Urinary bladder (tissue), 4 donors: ENCODE data around the gene TBX6. TPM values are rescaled to one million over a fixed set of nuclear protein-coding genes. Genes with fewer than 3 reads are reported as not detected.
"Not testable (repeated sequence)": the region's sequence is repeated elsewhere in the genome, so short reads cannot be mapped to it uniquely, and the experiment has no call there.

Experiments
- DNase-seq: peaks from one replicate; pipeline ENCODE4 v3.0.0-alpha.2; 2015; ENCODE audit errors: extremely low spot score
- H3K27ac ChIP-seq: one replicate; pipeline ENCODE4 v1.5.1; 2013; ENCODE audit warnings: low read depth, mild to moderate bottlenecking, moderate library complexity
- H3K36me3 ChIP-seq: one replicate; pipeline ENCODE4 v1.6.1; 2013; ENCODE audit warnings: mild to moderate bottlenecking, moderate library complexity; ENCODE audit not compliant: insufficient read depth
- H3K4me1 ChIP-seq: one replicate; pipeline ENCODE4 v1.6.1; 2013; ENCODE audit warnings: mild to moderate bottlenecking, moderate library complexity; ENCODE audit not compliant: insufficient read depth
- H3K4me3 ChIP-seq: one replicate; pipeline ENCODE4 v1.5.1; 2013; ENCODE audit warnings: low read depth, low read length
- WGBS: extraction: QIAGEN DNeasy Blood & Tissue Kit; methylation state at CpG from one replicate; pipeline ENCODE4 v1.1.7; 2013; 5-methylcytosine and 5-hydroxymethylcytosine counted together
- polyA plus RNA-seq: library from polyadenylated mRNA; stranded (reverse); fragments of 200-250 nt; gene quantifications from one replicate; pipeline ENCODE4 v1.2.3, GENCODE V29; 2013
- total RNA-seq: library from RNA; depleted of rRNA; stranded (reverse); fragments of >200 nt; gene quantifications from one replicate; pipeline ENCODE4 v1.2.3, GENCODE V29; 2014
- donor health status: healthy with polysubstance abuse.
- donor health status: healthy.

The TBX6 gene
- total and polyA plus RNA-seq, 2 donors = 0.79 to 2.2 TPM

DNA sequence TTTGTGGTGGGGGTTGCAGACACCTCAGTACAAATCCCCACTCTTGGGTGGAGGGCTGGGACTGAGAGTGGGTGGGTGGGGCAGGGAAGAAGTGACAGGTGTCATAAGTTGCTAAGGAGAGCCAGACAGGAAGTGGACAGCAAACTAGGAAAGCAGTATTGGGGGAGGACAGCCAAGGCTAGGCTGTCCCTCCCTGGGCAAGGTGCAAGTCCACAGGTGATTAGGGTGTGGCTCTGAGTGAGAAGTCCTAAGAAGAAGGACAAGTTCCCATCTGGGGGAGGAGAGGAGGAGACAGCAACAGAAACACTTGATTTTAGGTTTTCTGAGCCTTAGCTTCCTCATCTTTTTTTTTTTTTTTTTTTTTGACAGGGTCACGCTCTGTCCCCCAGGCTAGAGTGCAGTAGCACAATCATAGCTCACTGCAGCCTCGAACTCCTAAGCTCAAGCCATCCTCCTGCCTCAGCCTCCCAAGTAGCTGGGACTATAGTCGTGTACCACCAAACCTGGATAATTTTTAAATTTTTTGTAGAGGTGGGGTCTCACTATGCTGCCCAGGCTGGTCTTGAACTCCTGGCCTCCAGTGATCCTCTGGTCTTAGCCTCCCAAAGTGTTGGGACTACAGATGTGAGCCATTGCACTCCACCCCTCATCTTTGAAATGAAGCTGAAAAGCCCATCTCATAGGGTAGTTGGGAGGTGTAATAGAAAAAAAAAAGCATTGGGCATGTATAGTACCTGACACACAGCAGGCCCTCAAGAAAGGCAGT, 28.8 kb upstream of the TBX6 start:
- 90% methylated on average over 3 of the region's 3 CpGs for WGBS
- no peak for DNase-seq
- Histone ChIP-seq H3K4me1 (no peaks in the 10 kb centered on the region), H3K4me3 (no peak overlapping the region), H3K36me3 (peaks cover 1% of the 10 kb centered on the region), H3K27ac (no peak overlapping the region)

DNA sequence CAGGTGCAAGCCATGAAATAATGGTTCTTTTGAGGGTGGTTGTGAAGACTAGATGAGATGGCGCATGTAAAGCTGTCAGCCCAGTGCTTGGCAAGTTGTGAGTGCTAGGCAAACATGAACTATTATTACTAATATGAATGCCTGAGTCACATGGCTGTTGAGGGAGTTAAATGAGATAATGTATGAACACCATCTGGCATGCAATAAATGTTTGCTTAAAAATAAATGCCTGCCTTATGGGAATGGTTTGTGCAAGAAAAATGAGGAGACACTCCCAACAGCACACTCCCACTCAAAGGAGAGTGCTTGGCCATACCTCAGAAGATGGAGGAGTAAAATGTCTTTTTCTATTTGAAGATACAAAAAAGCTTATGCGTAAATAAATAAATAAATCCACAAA, 27.7 kb upstream of the TBX6 start:
- no peaks in the 10 kb centered on the region for H3K4me1 ChIP-seq

DNA sequence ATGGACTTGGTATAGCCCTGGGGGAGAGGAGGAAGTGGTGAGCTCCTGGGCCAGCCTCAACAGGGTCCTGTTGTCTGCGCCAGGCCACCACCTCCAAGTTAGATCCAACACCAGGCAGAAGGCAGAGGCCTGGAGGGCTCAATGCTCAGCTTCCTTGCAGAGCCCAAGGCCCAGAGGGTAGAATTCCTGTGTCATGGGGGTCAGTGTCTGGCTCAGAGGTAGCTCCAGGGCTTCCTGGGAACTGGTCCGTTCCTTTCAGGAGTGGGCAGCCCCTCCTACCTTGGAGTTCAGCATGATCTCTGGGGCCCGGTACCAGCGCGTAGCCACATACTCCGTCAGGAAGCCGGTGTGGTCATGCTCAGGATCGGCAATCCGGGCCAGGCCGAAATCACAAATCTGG, 26.0 kb upstream of the TBX6 start:
- H3K4me1 ChIP-seq = no peaks in the 10 kb centered on the region
- H3K27ac ChIP-seq = no peak overlapping the region
- H3K36me3 ChIP-seq = peaks cover 1% of the 10 kb centered on the region
- no peak for DNase-seq
- no peak overlapping the region for H3K4me3 ChIP-seq
- whole genome bisulfite sequencing = 94% methylated on average over 10 of the region's 10 CpGs

More for the DNA sequence above, 27.7 kb upstream of the TBX6 start:
- Histone ChIP-seq H3K4me3 (no peak overlapping the region), H3K36me3 (peaks cover 1% of the 10 kb centered on the region), H3K27ac (no peak overlapping the region)
- WGBS = 89% methylated on average over 2 of the region's 2 CpGs
- DNase-seq = no peak

DNA sequence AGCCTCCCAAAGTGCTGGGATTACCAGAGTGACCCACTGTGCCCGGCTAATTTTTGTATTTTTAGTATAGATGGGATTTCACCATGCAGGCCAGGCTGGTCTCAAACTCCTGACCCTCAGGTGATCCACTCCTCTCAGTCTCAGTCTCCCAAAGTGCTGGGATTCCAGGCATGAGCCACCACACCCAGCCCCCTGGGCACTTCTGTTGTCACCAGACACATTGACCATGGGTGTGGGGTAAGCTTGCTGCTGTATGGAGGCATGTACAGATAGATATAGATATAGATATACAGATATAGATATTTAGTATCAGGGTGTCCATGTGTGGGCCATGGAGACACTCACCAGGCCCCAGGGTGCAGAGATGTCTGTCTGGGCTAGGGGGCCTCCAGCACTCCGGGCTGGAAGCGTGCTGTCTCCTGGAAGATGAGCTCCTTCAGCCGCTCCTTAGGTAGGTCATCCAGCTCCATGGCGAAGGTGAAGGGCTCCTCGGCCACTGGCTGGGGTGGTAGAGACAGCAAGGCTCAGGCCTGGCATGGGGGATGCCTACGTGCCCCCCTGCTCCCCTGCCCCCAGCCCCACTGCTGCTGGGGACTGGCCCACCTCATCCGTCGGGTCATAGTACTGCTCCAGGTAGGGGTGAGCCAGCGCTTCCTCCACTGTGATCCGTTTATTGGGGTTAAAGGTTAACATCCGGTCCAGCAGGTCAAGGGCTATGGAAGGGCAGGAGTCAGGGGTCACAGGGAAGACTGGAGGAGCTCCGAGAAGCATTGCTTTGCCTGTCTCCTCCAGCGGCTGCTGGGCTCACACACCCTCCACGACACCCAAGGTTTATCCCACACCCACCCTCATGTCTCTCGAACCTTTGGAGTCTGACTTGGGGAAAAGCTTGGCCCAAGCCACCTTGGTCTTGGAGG, 24.8 kb upstream of the TBX6 start:
- no peak for DNase-seq
- Histone ChIP-seq H3K27ac (no peak overlapping the region), H3K4me1 (no peaks in the 10 kb centered on the region), H3K4me3 (no peak overlapping the region), H3K36me3 (peaks cover 1% of the 10 kb centered on the region)
- WGBS = 86% methylated on average over 16 of the region's 16 CpGs

DNA sequence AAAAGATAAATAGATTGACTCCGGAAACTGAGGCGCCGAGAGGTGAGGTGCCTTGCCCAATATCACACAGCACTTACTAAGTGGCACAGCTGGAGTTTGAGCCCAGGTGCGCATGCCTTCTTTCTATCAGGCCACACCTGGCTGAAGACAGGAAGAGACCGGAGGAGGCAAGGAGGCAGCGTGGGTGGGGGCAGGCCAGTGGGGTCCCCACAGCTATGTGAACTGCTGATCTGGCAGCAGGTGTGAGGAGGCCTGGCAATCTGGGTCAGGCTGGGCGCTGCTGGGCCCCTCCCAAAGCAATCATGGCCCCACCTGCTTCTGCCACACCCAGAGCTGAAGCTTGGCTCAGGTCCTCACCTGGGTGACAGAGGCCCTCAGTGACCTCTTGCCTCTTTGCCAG, 23.5 kb upstream of the TBX6 start:
- no peak for DNase-seq
- Histone ChIP-seq H3K36me3 (peaks cover 1% of the 10 kb centered on the region), H3K27ac (no peak overlapping the region), H3K4me3 (no peak overlapping the region), H3K4me1 (no peaks in the 10 kb centered on the region)
- 89% methylated on average over 7 of the region's 7 CpGs for WGBS

DNA sequence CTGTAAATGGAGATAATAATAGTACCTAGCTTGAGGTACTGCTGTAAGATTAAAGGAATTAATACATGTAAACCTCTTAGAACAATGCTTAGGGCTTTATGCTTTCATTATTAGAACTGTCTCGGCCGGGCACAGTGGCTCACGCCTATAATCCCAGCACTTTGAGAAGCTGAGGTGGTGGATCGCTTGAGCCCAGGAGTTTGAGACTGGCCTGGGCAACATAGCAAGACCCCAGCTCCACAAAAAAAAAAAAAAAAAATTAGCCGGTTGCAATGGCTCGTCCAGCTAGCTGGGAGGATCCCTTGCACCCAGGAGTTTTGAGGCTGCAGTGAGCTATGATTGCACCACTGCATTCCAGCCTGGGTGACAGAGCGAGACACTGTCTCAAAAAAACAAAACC, 23.1 kb upstream of the TBX6 start:
- H3K36me3 ChIP-seq, H3K4me3 ChIP-seq, H3K27ac ChIP-seq, H3K4me1 ChIP-seq, DNase-seq: not testable (repeated sequence)
- WGBS = 86% methylated on average over 7 of the region's 7 CpGs

DNA sequence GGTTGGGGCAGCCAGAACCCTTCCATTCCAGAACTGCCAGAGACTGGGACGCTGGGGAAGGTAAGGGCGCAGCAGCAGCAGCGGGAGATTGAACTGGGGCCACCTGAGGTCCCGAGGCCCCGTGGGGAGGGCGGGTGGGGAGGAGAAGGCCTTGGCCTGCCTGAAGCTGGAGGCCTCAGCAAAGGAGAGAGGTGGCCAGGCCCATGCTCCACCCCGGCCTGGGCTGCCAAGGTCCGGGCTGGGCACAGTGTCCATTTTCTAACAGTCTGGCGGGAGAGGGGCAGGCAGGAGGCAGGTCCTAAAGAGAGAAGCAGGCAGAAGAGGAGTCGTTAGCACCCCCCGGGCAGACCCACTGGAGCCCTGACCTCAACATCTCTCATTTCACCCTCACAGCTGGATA, 22.7 kb upstream of the TBX6 start:
- peaks cover 1% of the 10 kb centered on the region for H3K36me3 ChIP-seq
- 82% methylated on average over 11 of the region's 11 CpGs for WGBS
- no peaks in the 10 kb centered on the region for H3K4me1 ChIP-seq

DNA sequence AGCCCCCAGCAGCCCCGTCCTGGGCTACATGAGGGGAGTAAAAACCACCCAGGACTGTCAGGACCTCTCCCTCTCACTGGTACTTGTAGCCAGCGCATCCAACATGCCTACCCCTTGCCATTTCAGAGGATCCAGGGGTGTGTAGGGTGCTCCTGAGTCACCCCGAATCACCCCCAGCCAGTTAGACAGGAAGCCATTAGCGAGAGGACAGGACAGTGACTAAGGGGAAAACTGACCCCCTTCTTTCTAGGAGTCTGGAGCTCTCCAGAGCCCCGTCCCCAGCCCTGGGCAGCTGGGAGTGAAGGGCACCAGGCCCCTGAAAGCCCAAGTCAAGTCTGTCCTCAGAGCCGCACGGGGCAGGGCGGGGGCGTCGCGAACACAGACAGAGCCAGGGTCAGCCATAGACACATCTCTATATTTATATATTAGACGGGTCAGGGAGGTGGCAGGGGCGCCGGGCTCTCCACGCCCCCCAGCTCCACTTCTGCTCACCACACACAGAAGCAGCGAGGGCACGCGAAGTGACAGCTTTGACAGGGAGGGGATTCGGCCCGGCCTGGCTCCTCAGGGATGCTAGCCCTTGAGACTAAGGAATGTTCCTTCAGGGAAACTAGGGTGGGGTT, 22.1 kb upstream of the TBX6 start:
- WGBS = 89% methylated on average over 20 of the region's 20 CpGs
- no peak for DNase-seq
- Histone ChIP-seq H3K27ac (no peak overlapping the region), H3K4me1 (no peaks in the 10 kb centered on the region), H3K36me3 (peaks cover 1% of the 10 kb centered on the region), H3K4me3 (no peak overlapping the region)

More for the DNA sequence above, 22.7 kb upstream of the TBX6 start:
- no peak for DNase-seq
- no peak overlapping the region for H3K4me3 ChIP-seq
- no peak overlapping the region for H3K27ac ChIP-seq

DNA sequence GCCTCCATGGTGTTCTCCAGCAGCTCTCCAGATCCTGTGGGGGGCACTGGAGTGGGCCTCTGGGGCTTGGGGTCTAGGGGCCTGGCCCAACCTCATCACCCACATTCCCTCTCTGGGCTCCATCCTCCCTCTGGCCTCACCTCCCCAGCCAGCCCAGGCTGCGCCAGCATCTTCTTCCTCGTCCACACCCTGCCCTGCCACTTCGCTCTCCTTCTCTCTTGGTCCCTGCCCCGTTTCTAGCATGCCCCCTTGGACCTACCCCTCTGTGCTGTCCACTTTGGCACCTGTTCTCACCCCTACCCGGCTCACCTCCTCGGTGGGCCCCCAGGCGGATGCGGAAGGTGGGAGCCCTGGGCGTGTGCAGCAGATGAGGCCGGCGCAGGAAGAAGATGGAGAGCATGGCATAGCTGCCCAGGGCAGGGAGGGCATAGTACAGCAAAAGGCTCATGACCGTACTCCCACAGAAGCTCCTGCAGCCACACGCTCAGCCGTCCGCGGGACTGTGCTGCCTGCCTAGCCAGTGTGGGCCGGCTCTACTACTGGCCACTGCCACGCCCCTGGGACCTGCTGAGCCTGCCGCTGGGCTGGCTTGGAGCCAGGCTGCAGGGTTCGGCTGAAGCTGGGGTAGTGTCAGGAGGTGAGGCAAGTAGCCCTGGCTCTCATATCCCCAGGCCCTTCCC, 21.4 kb upstream of the TBX6 start, which contains the start of gene GDPD3:
GDPD3 (minus strand) TSS at position 507 of the 680 bp plus-strand sequence; CDS start at position 448, 59 bp downstream.
- 67% methylated on average over 20 of the region's 20 CpGs for WGBS
- DNase-seq = no peak
- no peaks in the 10 kb centered on the region for H3K4me1 ChIP-seq
- H3K27ac ChIP-seq = no peak within 1 kb of the TSS
- H3K36me3 ChIP-seq = peaks cover 1% of the 10 kb centered on the region
- no peak within 1 kb of the TSS for H3K4me3 ChIP-seq

DNA sequence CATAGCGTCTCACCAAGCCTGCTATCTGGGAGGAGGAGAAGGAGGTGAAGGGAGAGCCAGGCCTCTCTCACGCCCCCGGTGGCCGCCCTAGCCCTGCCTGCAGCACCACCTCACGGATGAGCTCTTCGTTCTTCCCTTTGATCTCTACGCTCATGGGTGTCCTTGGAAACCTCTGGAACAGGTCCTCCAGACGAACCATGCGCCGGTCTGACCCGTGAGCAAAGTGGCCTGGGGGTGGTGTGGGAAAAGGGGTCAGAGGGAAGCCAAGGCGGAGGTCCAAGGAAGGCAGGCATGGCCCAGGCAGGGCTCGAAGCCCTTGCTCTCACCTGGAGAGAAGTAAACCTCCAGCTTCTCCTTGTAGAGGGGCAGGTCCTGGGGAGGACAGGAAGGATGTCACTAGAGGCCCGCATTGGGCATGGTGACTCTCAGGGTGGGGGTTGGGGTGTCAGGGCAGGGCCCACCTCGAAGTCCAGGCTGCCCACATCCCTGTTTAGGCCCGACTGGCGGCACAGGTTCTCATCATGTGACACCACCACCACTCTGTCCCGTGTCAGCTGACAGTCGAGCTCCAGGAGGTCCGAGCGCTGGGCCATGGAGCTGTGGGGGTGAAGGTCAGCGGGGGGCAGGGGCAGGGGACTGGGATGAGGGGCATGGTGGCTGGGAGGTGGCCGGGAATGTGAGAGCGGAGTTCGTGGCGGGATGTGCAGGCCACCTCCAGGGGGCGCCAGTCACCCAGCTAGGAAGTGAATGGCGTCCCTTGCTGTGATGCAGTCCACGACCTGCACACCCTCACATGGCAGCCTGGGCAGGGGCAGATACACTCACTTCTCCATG, 20.7 kb upstream of the TBX6 start:
- no peak overlapping the region for H3K4me3 ChIP-seq
- 81% methylated on average over 29 of the region's 29 CpGs for WGBS
- H3K4me1 ChIP-seq = no peaks in the 10 kb centered on the region
- no peak overlapping the region for H3K27ac ChIP-seq
- no peak for DNase-seq
- peaks cover 1% of the 10 kb centered on the region for H3K36me3 ChIP-seq

DNA sequence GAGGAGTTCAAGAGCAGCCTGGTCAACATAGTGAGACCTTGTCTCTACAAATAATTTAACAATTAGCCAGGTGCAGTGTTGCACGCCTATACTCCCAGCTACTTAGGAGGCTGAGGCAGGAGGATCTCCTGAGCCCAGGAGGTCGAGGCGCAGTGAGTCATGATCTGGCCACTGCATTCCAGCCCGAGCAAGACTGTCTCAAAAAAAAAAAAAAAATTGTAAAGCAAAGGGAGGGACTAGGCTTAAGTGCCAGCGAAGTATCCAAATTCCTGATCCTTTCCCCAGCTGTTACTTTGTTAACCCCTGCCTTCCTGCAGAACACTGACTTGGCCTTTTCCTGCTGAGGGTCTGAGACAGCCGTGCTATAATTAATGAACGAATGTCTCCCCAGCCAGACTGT, 18.9 kb upstream of the TBX6 start:
- Histone ChIP-seq H3K36me3 (no peaks in the 10 kb centered on the region), H3K27ac (no peak overlapping the region)
- 56% methylated on average over 7 of the region's 7 CpGs for WGBS

DNA sequence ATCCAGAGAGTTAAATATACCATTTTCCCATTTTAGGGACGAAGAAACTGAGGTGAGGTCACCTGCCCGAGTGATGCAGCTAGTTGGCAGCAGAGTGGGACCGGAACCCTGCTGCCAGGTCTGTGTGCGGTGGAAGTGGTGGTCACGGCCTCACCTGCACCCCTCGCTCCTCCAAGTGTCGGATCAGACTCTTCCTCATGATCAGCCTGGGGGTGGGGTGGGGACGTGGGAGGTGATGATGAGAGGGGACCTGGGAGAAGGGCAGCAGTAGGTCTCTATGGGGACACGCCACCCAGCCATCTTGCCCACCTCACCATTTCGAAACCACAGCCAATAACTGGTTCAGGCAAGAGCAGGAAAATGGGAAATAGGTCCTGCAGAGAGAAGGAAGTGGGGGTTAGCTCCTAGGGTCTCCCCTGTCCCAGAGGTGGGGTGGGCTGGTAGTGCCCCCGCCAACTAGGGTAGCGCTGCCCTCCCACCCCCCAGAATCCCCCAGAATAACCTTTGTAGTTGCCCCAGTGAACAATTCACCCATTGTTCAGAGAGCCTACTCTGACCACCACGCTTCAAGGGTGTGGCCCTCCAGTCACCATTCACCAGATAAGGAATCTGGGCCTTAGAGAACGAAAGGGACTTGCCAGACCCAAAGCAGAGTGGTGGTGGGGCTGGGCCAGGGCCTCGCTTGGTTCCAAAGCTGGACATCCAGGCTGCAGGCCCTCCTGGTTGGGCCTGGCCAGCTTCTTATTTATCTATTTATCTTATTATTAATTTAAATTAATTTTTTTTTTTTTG, 16.5 kb upstream of the TBX6 start:
- no peak overlapping the region for H3K4me3 ChIP-seq
- no peaks in the 10 kb centered on the region for H3K36me3 ChIP-seq
- no peak for DNase-seq
- H3K27ac ChIP-seq = no peak overlapping the region
- no peaks in the 10 kb centered on the region for H3K4me1 ChIP-seq
- WGBS = 87% methylated on average over 15 of the region's 15 CpGs

More for the DNA sequence above, 18.9 kb upstream of the TBX6 start:
- no peak for DNase-seq
- no peaks in the 10 kb centered on the region for H3K4me1 ChIP-seq
- no peak overlapping the region for H3K4me3 ChIP-seq
